Esophagus squamous epithelium (tissue), 4 donors: Measurements from ENCODE around the gene FLNB.

Experiments used
- POLR2A ChIP-seq, 4 donors: fragments of 450-650 bp; IDR thresholded peaks; one replicate each; pipeline ENCODE4 v1.6.1; 2017; ENCODE audit warnings: antibody characterized with exemption in 4 of 4, mild to moderate bottlenecking in 4 of 4, moderate library complexity in 3 of 4
- TF ChIP-seq, protein P1 (sequence below), 6 experiments: fragments of 450-650 bp in 4 of 6; fragments of 200-600 bp in 2 of 6; sonication (generic) in 2 of 6; IDR thresholded peaks; one replicate each; pipeline ENCODE4 v1.5.1; 2016 to 2019; ENCODE audit warnings: antibody characterized with exemption in 6 of 6, mild to moderate bottlenecking in 4 of 6, moderate library complexity in 4 of 6

- TF ChIP-seq, protein P1, sequence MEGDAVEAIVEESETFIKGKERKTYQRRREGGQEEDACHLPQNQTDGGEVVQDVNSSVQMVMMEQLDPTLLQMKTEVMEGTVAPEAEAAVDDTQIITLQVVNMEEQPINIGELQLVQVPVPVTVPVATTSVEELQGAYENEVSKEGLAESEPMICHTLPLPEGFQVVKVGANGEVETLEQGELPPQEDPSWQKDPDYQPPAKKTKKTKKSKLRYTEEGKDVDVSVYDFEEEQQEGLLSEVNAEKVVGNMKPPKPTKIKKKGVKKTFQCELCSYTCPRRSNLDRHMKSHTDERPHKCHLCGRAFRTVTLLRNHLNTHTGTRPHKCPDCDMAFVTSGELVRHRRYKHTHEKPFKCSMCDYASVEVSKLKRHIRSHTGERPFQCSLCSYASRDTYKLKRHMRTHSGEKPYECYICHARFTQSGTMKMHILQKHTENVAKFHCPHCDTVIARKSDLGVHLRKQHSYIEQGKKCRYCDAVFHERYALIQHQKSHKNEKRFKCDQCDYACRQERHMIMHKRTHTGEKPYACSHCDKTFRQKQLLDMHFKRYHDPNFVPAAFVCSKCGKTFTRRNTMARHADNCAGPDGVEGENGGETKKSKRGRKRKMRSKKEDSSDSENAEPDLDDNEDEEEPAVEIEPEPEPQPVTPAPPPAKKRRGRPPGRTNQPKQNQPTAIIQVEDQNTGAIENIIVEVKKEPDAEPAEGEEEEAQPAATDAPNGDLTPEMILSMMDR (IDR thresholded peaks at IDR 0.05): no peak
- TF ChIP-seq POLR2A (IDR thresholded peaks at IDR 0.05): no peak
These were observed 150.4 kb downstream of the FLNB start for GRCh38 chr3:58158442-58159153.
